Mucosa of descending colon (tissue), 3 donors: ENCODE results near the gene CCDC12. TPM values are rescaled to one million over a fixed set of nuclear protein-coding genes. Genes with fewer than 3 reads are reported as not detected.

ENCODE experiments used
- ATAC-seq: fragments of 200-7000 bp; cut with Tn5 transposase; one replicate; pipeline ENCODE4 v1.9.1; 2020; ENCODE audit warnings: mild to moderate bottlenecking, moderate library complexity
- DNase-seq, 3 donors: peaks; one replicate each; pipeline ENCODE4 v3.0.0-alpha.2; 2020
- H3K36me3 ChIP-seq: fragments of 200-600 bp; one replicate; pipeline ENCODE4 v1.8.0; 2021; ENCODE audit warnings: low read depth, mild to moderate bottlenecking
- H3K4me1 ChIP-seq: fragments of 200-600 bp; one replicate; pipeline ENCODE4 v1.8.0; 2021; ENCODE audit warnings: low read depth, mild to moderate bottlenecking
- H3K4me3 ChIP-seq: fragments of 200-600 bp; one replicate; pipeline ENCODE4 v1.8.0; 2021; ENCODE audit warnings: mild to moderate bottlenecking
- H3K9me3 ChIP-seq: fragments of 200-600 bp; one replicate; pipeline ENCODE4 v1.8.0; 2021; ENCODE audit warnings: mild to moderate bottlenecking
- CTCF ChIP-seq: fragments of 200-600 bp; IDR thresholded peaks from one replicate; pipeline ENCODE4 v1.8.0; 2022; ENCODE audit warnings: antibody characterized with exemption, mild to moderate bottlenecking
- intact Hi-C, 2 donors: fragments of 100-400 bp; cut with DNase I in 1 of 2; cut with micrococcal nuclease in 1 of 2; formaldehyde crosslinking; loops; one replicate each; pipeline versions ENCODE4 v1.11.0 to v1.11.1; 2022; cut with DNase I, micrococcal nuclease
- total RNA-seq, 3 donors: library from RNA; stranded (reverse); fragmentation: NEBNext Ultra II Directional in 2 of 3; extraction: Animal tissue kit (Norgen Biotek cat#: 25700) in 2 of 3; gene quantifications; one replicate each; pipeline versions ENCODE4 v1.2.1 to v1.2.4, GENCODE V29; 2021 to 2023
- donor health status: DM: no; HTN: no; CAD: no; lungs with moderate emphysema.
- donor health status: DM: no; HTN: no; CAD: no.
- donor health status: DM: no; HTN: yes; CAD: no.

CCDC12 gene
- total RNA-seq, 3 donors from 2014 or later = 40.7 to 59.2 (median 45.0) TPM

DNA sequence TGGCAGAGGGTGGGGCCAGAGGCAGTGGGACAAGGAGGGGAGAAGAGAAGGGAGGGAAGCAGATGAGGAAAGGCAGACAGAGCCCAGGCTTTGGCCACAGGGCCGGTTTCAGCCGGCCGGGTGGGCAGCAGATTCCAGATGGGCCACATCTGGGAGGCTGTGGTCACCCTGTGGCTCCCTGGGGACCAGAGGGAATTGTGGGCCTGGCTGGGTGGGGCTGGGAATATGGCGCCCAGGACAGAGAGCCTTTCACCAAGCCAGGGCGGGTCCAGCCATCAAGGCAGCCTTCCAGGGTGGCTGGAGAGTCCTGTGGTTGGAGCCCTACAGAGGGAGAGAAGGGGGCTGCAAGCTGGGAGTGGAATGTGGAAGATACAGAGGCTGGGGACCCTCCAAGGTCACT lies 80.2 kb downstream of the CCDC12 start:
- H3K4me1 ChIP-seq = peaks cover 10% of the 10 kb centered on the region
- intact Hi-C loops = loop anchor here in 1 of 2 donors (10.0 kb wide), 1 partner anchor 192 kb away; the partner anchor contains the start of gene TMIE
- TF ChIP-seq CTCF = no peak
- H3K4me3 ChIP-seq = no peak overlapping the region
- no peaks in the 10 kb centered on the region for H3K36me3 ChIP-seq
- peak in 1 of 3 donors; percentile 27 for DNase-seq
- no peaks in the 10 kb centered on the region for H3K9me3 ChIP-seq
- no peak for ATAC-seq

- ATAC-seq = no peak
- intact Hi-C loops = loop anchor here in 1 of 2 donors (10.0 kb wide), 1 partner anchor 191 kb away; the partner anchor contains the start of gene TMIE
These were observed 80.8 kb downstream of the CCDC12 start for GRCh38 chr3:46895761-46896160.

DNA sequence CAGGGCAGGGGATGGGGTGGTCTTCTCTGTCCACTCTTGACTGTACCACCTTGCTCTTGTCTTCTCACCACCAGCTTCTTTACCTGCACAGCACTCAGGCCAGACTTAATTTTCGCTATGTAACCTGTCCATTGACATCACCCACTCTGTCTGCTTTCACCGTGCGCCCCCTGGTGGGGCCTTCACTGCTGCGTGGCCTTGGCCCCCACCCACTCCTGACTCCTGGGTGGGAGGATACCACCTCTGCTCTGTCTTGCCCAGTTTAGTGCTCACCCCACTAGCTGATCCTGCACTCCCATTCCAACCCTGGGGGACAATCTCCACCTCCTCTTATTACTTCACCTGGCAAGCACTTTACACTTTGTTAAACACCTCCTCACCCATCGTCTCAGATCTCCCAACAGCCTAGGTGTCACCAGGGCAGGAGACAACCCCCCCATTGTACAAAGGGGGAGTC lies 81.3 kb downstream of the CCDC12 start:
- peak; percentile 50 for ATAC-seq
- Histone ChIP-seq H3K9me3 (no peaks in the 10 kb centered on the region), H3K4me1 (peaks cover 10% of the 10 kb centered on the region), H3K36me3 (no peaks in the 10 kb centered on the region), H3K4me3 (no peak overlapping the region)
- DNase-seq = peak; percentile 57 to 86 (median 81)
- intact Hi-C loops = loop anchor here in 1 of 2 donors (10.0 kb wide), 1 partner anchor 190 kb away; the partner anchor contains the start of gene TMIE
- peak; percentile 69 for TF ChIP-seq CTCF

More at GRCh38 chr3:46895761-46896160, 80.8 kb downstream of the CCDC12 start:
- Histone ChIP-seq H3K4me1 (peaks cover 10% of the 10 kb centered on the region), H3K9me3 (no peaks in the 10 kb centered on the region), H3K4me3 (no peak overlapping the region), H3K36me3 (no peaks in the 10 kb centered on the region)
- peak in 1 of 3 donors; percentile 17 for DNase-seq
- no peak for TF ChIP-seq CTCF

DNA sequence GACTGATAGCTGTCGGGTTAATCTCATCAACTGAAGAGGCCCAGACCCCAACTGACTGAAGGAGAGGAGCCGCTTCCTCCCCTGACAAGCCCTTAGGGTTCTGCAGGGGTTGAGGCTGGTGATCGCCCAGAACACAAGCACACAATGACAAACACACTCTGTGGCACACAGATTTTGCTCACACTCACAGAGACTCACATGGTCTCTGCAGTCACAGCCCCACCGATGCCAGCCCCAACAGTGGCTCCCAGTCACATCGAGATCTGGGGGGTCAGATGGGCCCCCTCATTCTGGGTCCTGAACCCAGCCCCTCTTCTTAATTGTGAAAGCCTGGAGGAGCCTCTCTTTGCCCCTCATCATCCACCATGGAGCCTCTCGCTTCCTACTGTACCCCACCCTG lies 82.3 kb downstream of the CCDC12 start:
- Histone ChIP-seq H3K36me3 (no peaks in the 10 kb centered on the region), H3K4me3 (no peak overlapping the region), H3K9me3 (no peaks in the 10 kb centered on the region), H3K4me1 (peaks cover 10% of the 10 kb centered on the region)
- DNase-seq (peak in 1 of 3 donors; percentile 12), ATAC-seq (no peak)
- no peak for TF ChIP-seq CTCF
- intact Hi-C loops = loop anchor here in 1 of 2 donors (10.0 kb wide), 1 partner anchor 189 kb away; the partner anchor contains the start of gene TMIE

GRCh38 chr3:46893763-46894162 lies 82.8 kb downstream of the CCDC12 start:
- intact Hi-C loops = loop anchor here in 1 of 2 donors (10.0 kb wide), 1 partner anchor 189 kb away; the partner anchor contains the start of gene TMIE
- no peak for TF ChIP-seq CTCF
- peaks cover 10% of the 10 kb centered on the region for H3K4me1 ChIP-seq

More at GRCh38 chr3:46893763-46894162, 82.8 kb downstream of the CCDC12 start:
- Histone ChIP-seq H3K4me3 (no peak overlapping the region), H3K36me3 (no peaks in the 10 kb centered on the region), H3K9me3 (no peaks in the 10 kb centered on the region)
- DNase-seq (peak in 1 of 3 donors; percentile 44), ATAC-seq (no peak)
